HG02798 (cell line): ENCODE data around the gene CDH4.

Experiments used
- ATAC-seq: cut with Tn5 transposase; IDR thresholded peaks from one replicate; pipeline ENCODE4 v1.9.1; 2021; ENCODE audit warnings: mild to moderate bottlenecking; ENCODE audit not compliant: unreplicated experiment, poor library complexity

CDH4 gene

GRCh38 chr20:61900011-61900944 lies 648.2 kb downstream of the CDH4 start:
- ATAC-seq = no peak

GRCh38 chr20:61900945-61901293 lies 648.9 kb downstream of the CDH4 start:
- no peak for ATAC-seq

- ATAC-seq = no peak
These were observed 649.5 kb downstream of the CDH4 start for GRCh38 chr20:61901392-61902220.

- ATAC-seq = no peak
These were observed 650.3 kb downstream of the CDH4 start for GRCh38 chr20:61902221-61902869.

- ATAC-seq = no peak
These were observed 651.7 kb downstream of the CDH4 start for GRCh38 chr20:61903575-61904340.

GRCh38 chr20:61904456-61904855 lies 652.4 kb downstream of the CDH4 start:
- no peak for ATAC-seq

GRCh38 chr20:61905781-61906523 lies 653.9 kb downstream of the CDH4 start:
- ATAC-seq = no peak

- ATAC-seq = no peak
These were observed 655.2 kb downstream of the CDH4 start for GRCh38 chr20:61907081-61907891.

GRCh38 chr20:61908057-61909026 lies 656.3 kb downstream of the CDH4 start:
- ATAC-seq = no peak

- ATAC-seq = no peak
These were observed 657.0 kb downstream of the CDH4 start for GRCh38 chr20:61909028-61909427.

- ATAC-seq = no peak
These were observed 657.8 kb downstream of the CDH4 start for GRCh38 chr20:61909821-61910220.

GRCh38 chr20:61911824-61912223 lies 659.8 kb downstream of the CDH4 start:
- no peak for ATAC-seq

- ATAC-seq = no peak
These were observed 660.8 kb downstream of the CDH4 start for GRCh38 chr20:61912665-61913422.

- ATAC-seq = no peak
These were observed 661.6 kb downstream of the CDH4 start for GRCh38 chr20:61913423-61914225.

GRCh38 chr20:61915101-61915500 lies 663.0 kb downstream of the CDH4 start:
- ATAC-seq = no peak

GRCh38 chr20:61916318-61916891 lies 664.3 kb downstream of the CDH4 start:
- no peak for ATAC-seq
